ENCODE results near the gene DCBLD2. TPM values are rescaled to one million over a fixed set of nuclear protein-coding genes. Genes with fewer than 3 reads are reported as not detected.

The DCBLD2 gene
- total and polyA plus RNA-seq, 2 of the 13 experiments (the other 11 are each of a cell fraction or from before 2014, with no cell fraction given), result 43.8 to 56.9 TPM

GRCh38 chr3:98808071-98808470 is 93.4 kb downstream of the DCBLD2 start:
- peaks cover 12 to 40% of the 10 kb centered on the region in 2 experiments for H3K36me3 ChIP-seq (replicated peaks in 1 of 2; ENCODE audit: control insufficient read depth in 1 of 2, insufficient read depth in 2 of 2, low read length in 2 of 2)
- H3K4me3 ChIP-seq (replicated peaks in 1 of 3; ENCODE audit: insufficient read depth in 1 of 3, low read depth in 2 of 3, low read length in 3 of 3), result no peak overlapping the region
- TF ChIP-seq FOXK1 (CRISPR knock-in tag; IDR thresholded peaks at IDR 0.05; ENCODE audit: borderline replicate concordance, low read depth) (no peak), ZIK1 (CRISPR knock-in tag; IDR thresholded peaks at IDR 0.05; ENCODE audit: borderline replicate concordance, low read depth) (no peak), TFDP1 (CRISPR knock-in tag; IDR thresholded peaks at IDR 0.05; ENCODE audit: borderline replicate concordance) (no peak), RCOR2 (CRISPR knock-in tag; IDR thresholded peaks at IDR 0.05) (no peak), ZNF136 (CRISPR knock-in tag; IDR thresholded peaks at IDR 0.05; ENCODE audit: low read depth) (no peak), EED (CRISPR knock-in tag; IDR thresholded peaks at IDR 0.05) (no peak), MAFG (CRISPR knock-in tag; IDR thresholded peaks at IDR 0.05) (no peak), ZNF253 (CRISPR knock-in tag; IDR thresholded peaks at IDR 0.05; ENCODE audit: borderline replicate concordance) (no peak), ZSCAN29 (CRISPR knock-in tag; conservative IDR thresholded peaks at IDR 0.05) (no peak), HNRNPK (IDR thresholded peaks at IDR 0.05; ENCODE audit: low read depth, low read length, poor library complexity, severe bottlenecking) (no peak), MBD4 (IDR thresholded peaks at IDR 0.05; ENCODE audit: borderline replicate concordance, low read length) (no peak)
- TF ChIP-seq, protein P1, sequence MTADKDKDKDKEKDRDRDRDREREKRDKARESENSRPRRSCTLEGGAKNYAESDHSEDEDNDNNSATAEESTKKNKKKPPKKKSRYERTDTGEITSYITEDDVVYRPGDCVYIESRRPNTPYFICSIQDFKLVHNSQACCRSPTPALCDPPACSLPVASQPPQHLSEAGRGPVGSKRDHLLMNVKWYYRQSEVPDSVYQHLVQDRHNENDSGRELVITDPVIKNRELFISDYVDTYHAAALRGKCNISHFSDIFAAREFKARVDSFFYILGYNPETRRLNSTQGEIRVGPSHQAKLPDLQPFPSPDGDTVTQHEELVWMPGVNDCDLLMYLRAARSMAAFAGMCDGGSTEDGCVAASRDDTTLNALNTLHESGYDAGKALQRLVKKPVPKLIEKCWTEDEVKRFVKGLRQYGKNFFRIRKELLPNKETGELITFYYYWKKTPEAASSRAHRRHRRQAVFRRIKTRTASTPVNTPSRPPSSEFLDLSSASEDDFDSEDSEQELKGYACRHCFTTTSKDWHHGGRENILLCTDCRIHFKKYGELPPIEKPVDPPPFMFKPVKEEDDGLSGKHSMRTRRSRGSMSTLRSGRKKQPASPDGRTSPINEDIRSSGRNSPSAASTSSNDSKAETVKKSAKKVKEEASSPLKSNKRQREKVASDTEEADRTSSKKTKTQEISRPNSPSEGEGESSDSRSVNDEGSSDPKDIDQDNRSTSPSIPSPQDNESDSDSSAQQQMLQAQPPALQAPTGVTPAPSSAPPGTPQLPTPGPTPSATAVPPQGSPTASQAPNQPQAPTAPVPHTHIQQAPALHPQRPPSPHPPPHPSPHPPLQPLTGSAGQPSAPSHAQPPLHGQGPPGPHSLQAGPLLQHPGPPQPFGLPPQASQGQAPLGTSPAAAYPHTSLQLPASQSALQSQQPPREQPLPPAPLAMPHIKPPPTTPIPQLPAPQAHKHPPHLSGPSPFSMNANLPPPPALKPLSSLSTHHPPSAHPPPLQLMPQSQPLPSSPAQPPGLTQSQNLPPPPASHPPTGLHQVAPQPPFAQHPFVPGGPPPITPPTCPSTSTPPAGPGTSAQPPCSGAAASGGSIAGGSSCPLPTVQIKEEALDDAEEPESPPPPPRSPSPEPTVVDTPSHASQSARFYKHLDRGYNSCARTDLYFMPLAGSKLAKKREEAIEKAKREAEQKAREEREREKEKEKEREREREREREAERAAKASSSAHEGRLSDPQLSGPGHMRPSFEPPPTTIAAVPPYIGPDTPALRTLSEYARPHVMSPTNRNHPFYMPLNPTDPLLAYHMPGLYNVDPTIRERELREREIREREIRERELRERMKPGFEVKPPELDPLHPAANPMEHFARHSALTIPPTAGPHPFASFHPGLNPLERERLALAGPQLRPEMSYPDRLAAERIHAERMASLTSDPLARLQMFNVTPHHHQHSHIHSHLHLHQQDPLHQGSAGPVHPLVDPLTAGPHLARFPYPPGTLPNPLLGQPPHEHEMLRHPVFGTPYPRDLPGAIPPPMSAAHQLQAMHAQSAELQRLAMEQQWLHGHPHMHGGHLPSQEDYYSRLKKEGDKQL (CRISPR knock-in tag; IDR thresholded peaks at IDR 0.05; ENCODE audit: low read depth), result no peak
- FAIRE-seq, result no peak
- H3K27me3 ChIP-seq (ENCODE audit: control insufficient read depth in 1 of 2, insufficient read depth in 2 of 2, low read length in 2 of 2), result no peaks in the 10 kb centered on the region
- BruUV-seq (replicated peaks), result no TSS peak
- no peak overlapping the region for H3K4me2 ChIP-seq (ENCODE audit: low read depth, low read length)
- no peak for DNase-seq (ENCODE audit: low spot score)
- intact Hi-C loops (cut with micrococcal nuclease; ENCODE audit: unreplicated experiment) (no loop called here), in situ Hi-C loops (cut with HindIII; ENCODE audit: extremely low pct_ligation_motif_present, low pct_unique_long_range_greater_than_20kb) (no loop called here)
- H3K79me2 ChIP-seq (ENCODE audit: insufficient read depth, low read length), result no peaks in the 10 kb centered on the region
- H3K27ac ChIP-seq (ENCODE audit: extremely low read length, insufficient read depth, low read length), result no peak overlapping the region
- peaks cover 20% of the 10 kb centered on the region for H3K4me1 ChIP-seq (ENCODE audit: insufficient read depth, low read length)
- WGBS (ENCODE audit: low lambda C conversion rate), result 99% methylated on average over 2 of the region's 2 CpGs
- no peak for ATAC-seq
- CTCF ChIA-PET (ENCODE audit: low intra/inter-chr PET ratio, low total read pairs), result no interaction called here
- POLR2A ChIA-PET, result no interaction called here
- H4K20me1 ChIP-seq (ENCODE audit: insufficient read depth, low read length), result no peaks in the 10 kb centered on the region
- no peaks in the 10 kb centered on the region for H3K9me3 ChIP-seq (ENCODE audit: low read length)
- H3K9ac ChIP-seq (ENCODE audit: insufficient read depth, low read depth, low read length), result no peak overlapping the region
- H2AFZ ChIP-seq (ENCODE audit: low read length), result no peak overlapping the region

Measured in HepG2 (cell line).